Body of pancreas (tissue), 4 donors: Measurements from ENCODE around the gene BDNF. TPM values are rescaled to one million over a fixed set of nuclear protein-coding genes. Genes with fewer than 3 reads are reported as not detected.

Experiments
- ATAC-seq: fragments of 150-250 bp; one replicate; pipeline ENCODE4 v1.9.1; 2016
- DNase-seq, 4 donors: peaks; one replicate each; pipeline ENCODE4 v3.0.0-alpha.2; 2019
- H3K27ac ChIP-seq, 4 donors: fragments of 200-600 bp; sonication (generic); 1 replicate in 3 of 4; 2 replicates in 1 of 4; pipeline versions ENCODE4 v1.5.1 to v1.6.1; 2016 to 2019; ENCODE audit warnings: mild to moderate bottlenecking in 1 of 4, mixed read lengths in 1 of 4, moderate library complexity in 1 of 4
- H3K27me3 ChIP-seq, 2 donors: fragments of 200-600 bp; sonication (generic); one replicate each; pipeline ENCODE4 v1.6.0; 2016; ENCODE audit warnings: mild to moderate bottlenecking in 1 of 2
- H3K36me3 ChIP-seq, 2 donors: fragments of 200-600 bp; sonication (generic); replicated peaks in 1 of 2; 2 replicates each; pipeline ENCODE4 v1.5.1; 2016; ENCODE audit warnings: low read depth in 2 of 2; ENCODE audit not compliant: insufficient read depth in 1 of 2
- H3K4me1 ChIP-seq: fragments of 200-600 bp; sonication (generic); one replicate; pipeline ENCODE4 v1.6.0; 2016
- H3K4me3 ChIP-seq, 2 donors: fragments of 200-600 bp; sonication (generic); 1 replicate in 1 of 2; 2 replicates in 1 of 2; pipeline ENCODE4 v1.5.1; 2016 to 2019
- H3K9me3 ChIP-seq, 3 donors: fragments of 200-600 bp; sonication (generic); 1 replicate in 2 of 3; 2 replicates in 1 of 3; pipeline ENCODE4 v1.5.1; 2016
- POLR2A ChIP-seq, 3 donors: fragments of 450-650 bp; IDR thresholded peaks; one replicate each; pipeline ENCODE4 v1.6.1; 2016; ENCODE audit warnings: antibody characterized with exemption in 3 of 3, mild to moderate bottlenecking in 2 of 3
- WGBS, 2 donors: methylation state at CpG; one replicate each; pipeline ENCODE4 v1.1.5; 2017; 5-methylcytosine and 5-hydroxymethylcytosine counted together
- intact Hi-C: fragments of 100-400 bp; cut with DNase I; formaldehyde crosslinking; loops from one replicate; pipeline ENCODE4 v1.15.1; 2023
- total RNA-seq, 2 donors: library from RNA; depleted of rRNA; stranded (reverse); fragments of >200 nt; gene quantifications; one replicate each; pipeline ENCODE4 v1.1.0, GENCODE V29; 2016
- TF ChIP-seq, protein P1 (sequence below), 7 experiments: fragments of 450-650 bp in 4 of 7; fragments of 200-600 bp in 3 of 7; sonication (generic) in 3 of 7; IDR thresholded peaks; one replicate each; pipeline ENCODE4 v1.5.1; 2016 to 2019; ENCODE audit warnings: antibody characterized with exemption in 7 of 7

Gene BDNF
- total RNA-seq, 2 donors from 2014 or later: not detected

DNA sequence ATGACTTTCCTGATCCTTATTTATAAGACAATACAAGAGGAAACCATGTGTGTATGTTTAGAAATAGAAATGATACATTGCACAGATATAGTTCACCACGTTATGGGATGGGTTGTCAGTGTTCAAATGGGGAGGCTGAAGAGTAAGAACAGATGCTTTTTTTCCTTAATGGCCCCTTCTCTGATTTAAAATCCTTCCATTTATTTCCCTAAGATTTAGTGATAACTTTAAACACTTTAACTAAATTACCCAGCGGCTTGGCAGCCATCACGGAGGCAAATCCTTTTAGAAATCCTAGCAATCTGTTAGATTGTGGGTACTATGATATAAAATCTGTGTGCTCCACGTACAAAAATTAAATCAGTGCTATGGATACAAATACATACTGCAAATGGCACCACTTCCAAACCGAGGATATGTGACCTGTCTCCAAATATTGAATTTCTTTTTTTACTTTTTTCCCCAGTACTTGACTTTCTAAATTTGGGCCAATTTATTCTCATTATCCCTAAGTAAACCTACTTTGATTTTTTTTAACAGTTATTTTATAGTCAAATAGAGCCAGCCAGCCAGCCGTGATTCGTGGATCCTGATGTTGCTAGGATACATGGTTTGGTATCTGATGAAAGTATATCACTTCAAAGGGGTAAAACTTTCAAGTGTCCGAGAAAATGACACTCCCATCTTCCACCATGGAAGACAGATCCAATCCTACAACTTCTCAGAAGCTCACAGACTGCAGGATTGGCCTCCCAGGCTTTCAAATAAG lies 46.1 kb downstream of the BDNF start:
- Histone ChIP-seq H3K27me3 (no peaks in the 10 kb centered on the region), H3K9me3 (no peaks in the 10 kb centered on the region), H3K4me1 (no peaks in the 10 kb centered on the region), H3K4me3 (no peak overlapping the region), H3K36me3 (no peaks in the 10 kb centered on the region), H3K27ac (no peak overlapping the region)
- DNase-seq (no peak), ATAC-seq (no peak)
- TF ChIP-seq POLR2A (IDR thresholded peaks at IDR 0.05): no peak
- TF ChIP-seq, protein P1, sequence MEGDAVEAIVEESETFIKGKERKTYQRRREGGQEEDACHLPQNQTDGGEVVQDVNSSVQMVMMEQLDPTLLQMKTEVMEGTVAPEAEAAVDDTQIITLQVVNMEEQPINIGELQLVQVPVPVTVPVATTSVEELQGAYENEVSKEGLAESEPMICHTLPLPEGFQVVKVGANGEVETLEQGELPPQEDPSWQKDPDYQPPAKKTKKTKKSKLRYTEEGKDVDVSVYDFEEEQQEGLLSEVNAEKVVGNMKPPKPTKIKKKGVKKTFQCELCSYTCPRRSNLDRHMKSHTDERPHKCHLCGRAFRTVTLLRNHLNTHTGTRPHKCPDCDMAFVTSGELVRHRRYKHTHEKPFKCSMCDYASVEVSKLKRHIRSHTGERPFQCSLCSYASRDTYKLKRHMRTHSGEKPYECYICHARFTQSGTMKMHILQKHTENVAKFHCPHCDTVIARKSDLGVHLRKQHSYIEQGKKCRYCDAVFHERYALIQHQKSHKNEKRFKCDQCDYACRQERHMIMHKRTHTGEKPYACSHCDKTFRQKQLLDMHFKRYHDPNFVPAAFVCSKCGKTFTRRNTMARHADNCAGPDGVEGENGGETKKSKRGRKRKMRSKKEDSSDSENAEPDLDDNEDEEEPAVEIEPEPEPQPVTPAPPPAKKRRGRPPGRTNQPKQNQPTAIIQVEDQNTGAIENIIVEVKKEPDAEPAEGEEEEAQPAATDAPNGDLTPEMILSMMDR (IDR thresholded peaks at IDR 0.05): no peak
- intact Hi-C loops: no loop called here
- 80 to 85% methylated on average over 8 of the region's 8 CpGs for whole genome bisulfite sequencing, 2 donors

DNA sequence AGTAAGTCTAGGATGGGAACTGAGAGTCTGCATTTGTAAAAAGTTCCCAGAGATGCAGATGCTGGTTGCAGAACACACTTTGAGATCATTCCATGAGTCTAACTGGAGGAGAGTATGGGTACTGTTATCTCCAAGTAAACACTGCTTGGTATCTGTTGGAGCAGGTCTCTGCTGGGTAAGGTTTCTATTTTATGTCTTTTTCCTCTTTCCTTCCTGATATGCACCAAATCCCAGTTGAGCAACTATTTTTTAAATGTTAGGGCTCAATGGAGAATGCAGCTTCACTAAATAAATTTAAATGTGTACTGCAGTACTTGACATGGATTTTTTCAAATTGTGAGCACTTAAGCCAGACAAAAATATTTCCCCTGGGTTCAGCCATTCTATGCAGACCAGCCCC lies 48.5 kb downstream of the BDNF start:
- TF ChIP-seq, protein P1 (IDR thresholded peaks at IDR 0.05): no peak
- no peak for TF ChIP-seq POLR2A (IDR thresholded peaks at IDR 0.05)
- ATAC-seq (no peak), DNase-seq (no peak)
- intact Hi-C loops: no loop called here
- Histone ChIP-seq H3K4me3 (no peak overlapping the region), H3K9me3 (no peaks in the 10 kb centered on the region), H3K36me3 (no peaks in the 10 kb centered on the region), H3K4me1 (no peaks in the 10 kb centered on the region), H3K27ac (no peak overlapping the region), H3K27me3 (no peaks in the 10 kb centered on the region)

DNA sequence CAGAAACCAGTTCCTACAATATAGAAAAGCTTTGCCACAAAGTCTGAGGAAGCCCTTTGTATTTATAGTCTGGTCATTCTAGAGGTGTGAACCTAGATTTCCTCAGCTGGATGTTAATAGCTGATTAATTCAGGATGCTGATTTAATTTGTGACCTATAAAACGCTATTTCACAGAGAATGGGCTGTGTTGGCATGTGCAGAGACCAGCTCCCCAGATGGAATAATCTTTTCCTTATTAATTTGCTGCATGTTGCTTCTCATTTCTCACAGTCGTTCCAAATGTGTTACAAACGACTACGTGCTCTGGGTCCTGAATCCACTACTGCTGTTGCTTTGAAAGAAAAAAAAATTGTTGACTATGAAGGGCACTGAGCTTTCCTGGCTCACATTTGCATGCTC lies 49.3 kb downstream of the BDNF start:
- intact Hi-C loops: no loop called here
- 60% methylated on average over 4 of the region's 4 CpGs for WGBS, 2 donors
- H3K9me3 ChIP-seq: no peaks in the 10 kb centered on the region

DNA sequence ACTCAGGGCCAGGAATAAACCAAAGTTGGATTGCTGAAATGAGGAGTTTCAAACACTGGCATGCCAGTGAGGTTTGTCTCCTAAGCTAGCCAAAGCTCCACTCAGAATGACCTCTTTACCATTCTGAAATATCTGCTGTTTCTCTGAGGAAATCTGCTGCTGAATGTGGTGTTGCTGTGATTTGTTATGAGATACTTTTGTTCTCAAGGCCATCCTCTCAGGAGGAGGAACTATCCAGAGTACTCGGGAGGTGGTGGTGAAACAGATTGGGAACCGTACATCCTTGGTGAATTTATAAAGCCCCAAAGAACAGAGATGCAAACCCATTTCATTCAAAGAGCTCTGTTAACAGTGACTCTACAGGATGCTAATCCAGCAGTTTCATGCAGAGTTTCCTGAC lies 50.5 kb downstream of the BDNF start:
- Histone ChIP-seq H3K27me3 (no peaks in the 10 kb centered on the region), H3K4me3 (no peak overlapping the region), H3K4me1 (no peaks in the 10 kb centered on the region), H3K27ac (no peak overlapping the region), H3K36me3 (no peaks in the 10 kb centered on the region), H3K9me3 (no peaks in the 10 kb centered on the region)
- intact Hi-C loops: no loop called here
- 74 to 81% methylated on average over 2 of the region's 2 CpGs for WGBS, 2 donors
- DNase-seq (no peak), ATAC-seq (no peak)
- TF ChIP-seq POLR2A (IDR thresholded peaks at IDR 0.05): no peak
- TF ChIP-seq, protein P1 (IDR thresholded peaks at IDR 0.05): no peak

More for the DNA sequence above, 49.3 kb downstream of the BDNF start:
- no peaks in the 10 kb centered on the region for H3K4me1 ChIP-seq
- H3K27ac ChIP-seq: no peak overlapping the region
- TF ChIP-seq POLR2A (IDR thresholded peaks at IDR 0.05): no peak
- TF ChIP-seq, protein P1 (IDR thresholded peaks at IDR 0.05): no peak
- no peaks in the 10 kb centered on the region for H3K27me3 ChIP-seq
- DNase-seq (no peak), ATAC-seq (no peak)
- no peaks in the 10 kb centered on the region for H3K36me3 ChIP-seq
- H3K4me3 ChIP-seq: no peak overlapping the region

DNA sequence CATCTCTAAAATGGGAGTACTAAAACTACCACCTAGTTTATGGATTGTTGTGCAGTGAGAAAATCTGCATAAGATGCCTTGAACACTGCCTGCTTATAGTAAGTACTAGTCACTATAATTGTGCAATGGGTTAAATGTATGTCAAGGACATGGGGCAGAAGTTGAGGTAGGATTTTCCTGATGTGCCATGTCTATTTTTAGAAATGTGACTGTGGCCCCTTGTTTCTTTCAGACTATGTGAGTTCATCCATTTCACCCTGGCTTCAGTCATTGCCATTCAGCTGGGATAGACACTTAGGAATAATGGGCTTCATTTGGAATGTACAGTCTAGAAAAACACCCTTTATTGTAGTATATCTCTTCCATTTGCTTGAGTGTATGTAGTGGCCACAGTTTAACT lies 51.4 kb downstream of the BDNF start:
- H3K36me3 ChIP-seq: no peaks in the 10 kb centered on the region
- no peak for DNase-seq

More for the DNA sequence above, 51.4 kb downstream of the BDNF start:
- no peak overlapping the region for H3K27ac ChIP-seq
- H3K9me3 ChIP-seq: no peaks in the 10 kb centered on the region
- no peaks in the 10 kb centered on the region for H3K27me3 ChIP-seq
- TF ChIP-seq, protein P1 (IDR thresholded peaks at IDR 0.05): no peak
- no peak for TF ChIP-seq POLR2A (IDR thresholded peaks at IDR 0.05)
- ATAC-seq: no peak
- H3K4me1 ChIP-seq: no peaks in the 10 kb centered on the region
- intact Hi-C loops: no loop called here
- H3K4me3 ChIP-seq: no peak overlapping the region
